GM18511 (cell line): ENCODE results near the gene IFNAR2.

Experiments used
- ATAC-seq: cut with Tn5 transposase; IDR thresholded peaks from one replicate; pipeline ENCODE4 v1.9.1; 2021; ENCODE audit warnings: mild to moderate bottlenecking, moderate library complexity; ENCODE audit not compliant: unreplicated experiment

IFNAR2 gene

GRCh38 chr21:33266050-33266788 is 36.5 kb downstream of the IFNAR2 start, which contains the start of gene IL10RB:
Gene IL10RB, plus strand, starts transcription at chr21:33266367. Its CDS starts 99 bp downstream, at chr21:33266466.
- peak; percentile 60 for ATAC-seq

- ATAC-seq = peak; percentile 30
These were observed 37.0 kb downstream of the IFNAR2 start for GRCh38 chr21:33266789-33267135.

GRCh38 chr21:33267250-33267649 is 37.5 kb downstream of the IFNAR2 start:
- no peak for ATAC-seq

GRCh38 chr21:33268393-33268736 is 38.6 kb downstream of the IFNAR2 start:
- ATAC-seq = peak; percentile 9

GRCh38 chr21:33268737-33269441 is 39.2 kb downstream of the IFNAR2 start:
- ATAC-seq = peak; percentile 67

GRCh38 chr21:33270986-33271385 is 41.2 kb downstream of the IFNAR2 start:
- ATAC-seq = no peak

- ATAC-seq = no peak
These were observed 43.3 kb downstream of the IFNAR2 start for GRCh38 chr21:33273044-33273443.

GRCh38 chr21:33278721-33279120 is 49.0 kb downstream of the IFNAR2 start:
- no peak for ATAC-seq

- ATAC-seq = no peak
These were observed 49.6 kb downstream of the IFNAR2 start for GRCh38 chr21:33279330-33279820.
